Muscle of arm (tissue), 12 donors: ENCODE results near the gene LRRC36. TPM values are rescaled to one million over a fixed set of nuclear protein-coding genes. Genes with fewer than 3 reads are reported as not detected.

Experiments
- DNase-seq: peaks from one replicate; pipeline ENCODE4 v3.0.0-alpha.2; 2013
- polyA plus RNA-seq, 12 donors: library from polyadenylated mRNA; unstranded; fragments of 120-200 nt; gene quantifications; one replicate each; pipeline ENCODE4 v1.2.1, GENCODE V29; 2013; ENCODE audit not compliant: insufficient read length in 12 of 12

Gene LRRC36
- polyA plus RNA-seq, 12 donors: 0.24 to 1.1 (median 0.47) TPM; not detected in 2

GRCh38 chr16:67286441-67287235 is 40.0 kb upstream of the LRRC36 start:
- no peak for DNase-seq

- DNase-seq: no peak
Measured at GRCh38 chr16:67287960-67288359, 38.7 kb upstream of the LRRC36 start.

- DNase-seq: no peak
Measured at GRCh38 chr16:67291461-67291860, 35.2 kb upstream of the LRRC36 start.

- no peak for DNase-seq
Measured at GRCh38 chr16:67294171-67294757, 32.4 kb upstream of the LRRC36 start.

GRCh38 chr16:67294938-67295361 is 31.7 kb upstream of the LRRC36 start:
- peak; percentile 22 for DNase-seq

- DNase-seq: no peak
Measured at GRCh38 chr16:67296420-67296819, 30.2 kb upstream of the LRRC36 start.

GRCh38 chr16:67298277-67298676 is 28.3 kb upstream of the LRRC36 start:
- DNase-seq: no peak

- no peak for DNase-seq
Measured at GRCh38 chr16:67299269-67299668, 27.3 kb upstream of the LRRC36 start.

- peak; percentile 46 for DNase-seq
Measured at GRCh38 chr16:67301080-67301782, 25.4 kb upstream of the LRRC36 start.

GRCh38 chr16:67302076-67302475 is 24.5 kb upstream of the LRRC36 start:
- DNase-seq: no peak

GRCh38 chr16:67302970-67303369 is 23.6 kb upstream of the LRRC36 start:
- DNase-seq: no peak

- no peak for DNase-seq
Measured at GRCh38 chr16:67304020-67304419, 22.6 kb upstream of the LRRC36 start.

- DNase-seq: no peak
Measured at GRCh38 chr16:67305216-67306071, 21.2 kb upstream of the LRRC36 start.

GRCh38 chr16:67310561-67310960 is 16.1 kb upstream of the LRRC36 start:
- DNase-seq: no peak

- DNase-seq: peak; percentile 21
Measured at GRCh38 chr16:67311607-67312488, 14.8 kb upstream of the LRRC36 start.

- no peak for DNase-seq
Measured at GRCh38 chr16:67312719-67313118, 13.9 kb upstream of the LRRC36 start.

GRCh38 chr16:67317853-67318252 is 8.8 kb upstream of the LRRC36 start:
- no peak for DNase-seq

GRCh38 chr16:67326115-67326471 is 522 bp upstream of the LRRC36 start:
- no peak for DNase-seq

- DNase-seq: no peak
Measured at GRCh38 chr16:67327743-67328142, 1.1 kb downstream of the LRRC36 start.

- DNase-seq: no peak
Measured at GRCh38 chr16:67329901-67330300, 3.3 kb downstream of the LRRC36 start.

GRCh38 chr16:67333315-67333714 is 6.7 kb downstream of the LRRC36 start:
- no peak for DNase-seq
